GM21367 (cell line): Measurements from ENCODE around the gene C16orf92.

Experiments used
- ATAC-seq: cut with Tn5 transposase; IDR thresholded peaks from one replicate; pipeline ENCODE4 v1.9.1; 2021; ENCODE audit not compliant: unreplicated experiment

Gene C16orf92

GRCh38 chr16:30022887-30023286, at the start of gene C16orf92:
TSS of gene C16orf92 (plus strand) at chr16:30023198. CDS start at chr16:30023341, 143 bp downstream.
- ATAC-seq: no peak

GRCh38 chr16:29973384-29974246, 49.4 kb upstream of the C16orf92 start, which contains the start of gene TAOK2:
TSS of gene TAOK2 (plus strand) at chr16:29973868. CDS start at chr16:29977773, 3,905 bp downstream.
- ATAC-seq: peak; percentile 84

- no peak for ATAC-seq
Observed at GRCh38 chr16:29974291-29975133, 48.5 kb upstream of the C16orf92 start.

- no peak for ATAC-seq
Observed at GRCh38 chr16:29975134-29975538, 47.9 kb upstream of the C16orf92 start.

- no peak for ATAC-seq
Observed at GRCh38 chr16:29975811-29976511, 47.0 kb upstream of the C16orf92 start.

GRCh38 chr16:29977063-29977825, 45.8 kb upstream of the C16orf92 start:
- ATAC-seq: no peak

- ATAC-seq: no peak
Observed at GRCh38 chr16:29978081-29978480, 44.9 kb upstream of the C16orf92 start.

GRCh38 chr16:29978564-29979270, 44.3 kb upstream of the C16orf92 start:
- no peak for ATAC-seq

GRCh38 chr16:29982560-29983419, 40.2 kb upstream of the C16orf92 start:
- no peak for ATAC-seq

- no peak for ATAC-seq
Observed at GRCh38 chr16:29983420-29984136, 39.4 kb upstream of the C16orf92 start.

- no peak for ATAC-seq
Observed at GRCh38 chr16:29984137-29984763, 38.7 kb upstream of the C16orf92 start.

- no peak for ATAC-seq
Observed at GRCh38 chr16:29984764-29985147, 38.2 kb upstream of the C16orf92 start.

- no peak for ATAC-seq
Observed at GRCh38 chr16:29985271-29985811, 37.7 kb upstream of the C16orf92 start.

GRCh38 chr16:29986231-29986630, 36.8 kb upstream of the C16orf92 start:
- no peak for ATAC-seq

- no peak for ATAC-seq
Observed at GRCh38 chr16:29986931-29987330, 36.1 kb upstream of the C16orf92 start.

GRCh38 chr16:29987371-29988085, 35.5 kb upstream of the C16orf92 start:
- ATAC-seq: no peak
